Measurements from ENCODE around the gene LAGE3.
A peak's percentile ranks its signal among the peaks of the same experiment; 100 is the strongest.

Gene LAGE3

DNA sequence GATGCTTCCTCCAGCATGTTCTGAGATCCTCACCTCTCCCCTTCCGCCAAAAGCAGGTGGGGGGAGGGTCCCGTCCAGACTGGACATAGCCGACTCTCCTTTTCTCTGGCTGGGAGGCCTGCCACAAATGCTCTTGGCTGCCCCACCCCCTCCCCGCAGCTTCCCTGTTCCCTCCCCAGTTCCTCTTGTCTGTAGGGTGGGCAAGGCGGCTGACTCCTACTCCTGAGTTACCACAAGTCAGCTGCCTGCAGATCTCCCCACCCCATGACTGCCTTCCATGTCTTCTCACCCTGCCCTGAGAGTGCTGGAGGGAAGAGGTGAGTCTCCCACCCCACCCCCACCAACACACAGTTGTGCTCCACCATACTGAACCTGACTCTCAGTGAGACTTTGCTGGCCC, 47.7 kb downstream of the LAGE3 start:
- no peak for DNase-seq

- no peak for DNase-seq
Observed at GRCh38 chrX:154430916-154431315, 48.2 kb downstream of the LAGE3 start.

DNA sequence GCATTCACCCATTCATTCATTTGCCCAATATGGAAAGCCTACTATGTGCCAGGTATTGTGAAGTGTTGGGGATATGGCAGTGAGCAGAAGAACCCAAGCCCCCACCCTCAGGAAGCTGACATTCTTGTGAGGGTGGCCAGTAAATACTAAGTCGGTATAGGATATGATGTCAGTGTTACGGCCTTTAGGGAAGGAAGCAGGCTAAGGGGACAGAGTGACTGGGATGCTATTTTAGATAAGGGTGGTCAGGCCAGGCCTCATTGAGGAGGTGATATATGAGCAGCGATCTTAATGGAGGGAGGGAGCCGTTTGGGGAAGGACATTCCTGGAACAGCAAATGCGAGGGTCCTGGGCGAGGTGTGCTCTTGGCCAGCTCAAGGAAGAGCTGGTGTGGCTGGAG, 48.6 kb downstream of the LAGE3 start:
- no peak for DNase-seq

DNA sequence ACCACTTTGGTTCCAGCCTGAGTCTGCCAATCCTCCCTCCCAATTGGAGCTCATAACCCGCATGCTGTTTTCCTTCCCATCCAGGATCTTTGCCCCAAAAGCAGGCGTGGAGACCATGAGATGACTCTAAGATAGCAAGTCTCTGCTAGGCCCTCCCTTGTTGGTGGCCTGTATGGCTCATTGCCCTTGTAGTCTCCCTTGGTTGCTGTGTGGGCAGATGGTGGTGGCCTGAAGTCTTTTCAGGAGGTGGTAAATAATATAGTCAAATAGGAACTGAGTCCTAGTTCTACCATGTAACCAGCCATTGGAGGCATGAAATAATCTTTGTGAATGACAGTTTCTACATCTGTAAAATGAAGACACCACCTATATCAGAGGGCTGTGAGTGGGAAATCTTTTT, 49.4 kb downstream of the LAGE3 start:
- DNase-seq = no peak

GRCh38 chrX:154428176-154429171, 50.6 kb downstream of the LAGE3 start, which contains the start of gene ATP6AP1:
Gene ATP6AP1, plus strand, starts transcription at chrX:154428677. Its CDS starts 16 bp downstream, at chrX:154428693.
- peak; percentile 93 for DNase-seq
